Gastrocnemius medialis (tissue), 4 donors: ENCODE data around the gene CNKSR1.

Experiments used
- POLR2A ChIP-seq, 2 donors: fragments of 450-650 bp; IDR thresholded peaks; one replicate each; pipeline ENCODE4 v1.6.1; 2017; ENCODE audit warnings: antibody characterized with exemption in 2 of 2, mild to moderate bottlenecking in 2 of 2, moderate library complexity in 2 of 2
- TF ChIP-seq, protein P1 (sequence below), 5 experiments: fragments of 450-650 bp in 3 of 5; fragments of 200-600 bp in 2 of 5; sonication (generic) in 2 of 5; IDR thresholded peaks in 4 of 5; conservative IDR thresholded peaks in 1 of 5; 1 replicate in 4 of 5; 2 replicates in 1 of 5; pipeline ENCODE4 v1.5.1; 2016 to 2019; ENCODE audit warnings: antibody characterized with exemption in 5 of 5, mild to moderate bottlenecking in 3 of 5, moderate library complexity in 3 of 5

DNA sequence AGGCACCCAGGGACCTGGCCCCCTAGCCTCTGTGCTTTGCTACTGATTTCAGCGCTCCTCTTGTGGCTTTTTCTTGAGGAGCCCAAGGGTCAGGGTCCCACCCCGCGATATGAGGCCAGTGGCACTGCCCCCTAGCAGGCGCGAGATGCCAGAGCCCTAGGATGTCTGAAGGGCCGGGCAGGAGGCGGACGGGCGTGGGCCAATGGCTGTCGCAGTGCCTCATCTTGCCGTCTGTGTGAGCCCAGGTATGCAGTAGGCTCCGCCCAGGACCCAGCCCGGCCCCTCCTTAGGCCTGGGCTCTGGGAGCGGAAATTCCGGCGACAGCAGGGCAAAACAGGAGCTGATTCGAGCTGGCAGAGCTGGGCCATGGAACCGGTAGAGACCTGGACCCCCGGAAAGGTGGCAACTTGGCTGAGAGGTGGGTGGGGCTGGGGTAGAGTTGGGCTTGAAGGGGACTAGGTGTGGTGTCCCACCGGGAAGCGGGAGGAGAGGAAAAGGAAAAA lies at the start of gene CNKSR1:
- TF ChIP-seq, protein P1, sequence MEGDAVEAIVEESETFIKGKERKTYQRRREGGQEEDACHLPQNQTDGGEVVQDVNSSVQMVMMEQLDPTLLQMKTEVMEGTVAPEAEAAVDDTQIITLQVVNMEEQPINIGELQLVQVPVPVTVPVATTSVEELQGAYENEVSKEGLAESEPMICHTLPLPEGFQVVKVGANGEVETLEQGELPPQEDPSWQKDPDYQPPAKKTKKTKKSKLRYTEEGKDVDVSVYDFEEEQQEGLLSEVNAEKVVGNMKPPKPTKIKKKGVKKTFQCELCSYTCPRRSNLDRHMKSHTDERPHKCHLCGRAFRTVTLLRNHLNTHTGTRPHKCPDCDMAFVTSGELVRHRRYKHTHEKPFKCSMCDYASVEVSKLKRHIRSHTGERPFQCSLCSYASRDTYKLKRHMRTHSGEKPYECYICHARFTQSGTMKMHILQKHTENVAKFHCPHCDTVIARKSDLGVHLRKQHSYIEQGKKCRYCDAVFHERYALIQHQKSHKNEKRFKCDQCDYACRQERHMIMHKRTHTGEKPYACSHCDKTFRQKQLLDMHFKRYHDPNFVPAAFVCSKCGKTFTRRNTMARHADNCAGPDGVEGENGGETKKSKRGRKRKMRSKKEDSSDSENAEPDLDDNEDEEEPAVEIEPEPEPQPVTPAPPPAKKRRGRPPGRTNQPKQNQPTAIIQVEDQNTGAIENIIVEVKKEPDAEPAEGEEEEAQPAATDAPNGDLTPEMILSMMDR (IDR thresholded peaks at IDR 0.05 in 4 of 5, conservative IDR thresholded peaks at IDR 0.05 in 1 of 5), result no peak
- TF ChIP-seq POLR2A (IDR thresholded peaks at IDR 0.05), result no peak
